Gastrocnemius medialis (tissue), 4 donors: ENCODE measurements around the gene MN1. TPM values are rescaled to one million over a fixed set of nuclear protein-coding genes. Genes with fewer than 3 reads are reported as not detected.
"Not testable (repeated sequence)": the region's sequence is repeated elsewhere in the genome, so short reads cannot be mapped to it uniquely, and the experiment has no call there.

Experiments
- ATAC-seq, 2 donors: fragments of 150-250 bp; one replicate each; pipeline ENCODE4 v1.9.1; 2016
- DNase-seq, 2 donors: peaks; one replicate each; pipeline ENCODE4 v3.0.0-alpha.2; 2019
- H3K27ac ChIP-seq, 4 donors: fragments of 200-600 bp; sonication (generic); 1 replicate in 1 of 4; 2 replicates in 3 of 4; pipeline ENCODE4 v1.5.1; 2016 to 2018; ENCODE audit warnings: mild to moderate bottlenecking in 2 of 4, moderate library complexity in 1 of 4
- H3K27me3 ChIP-seq, 3 donors: fragments of 200-600 bp; sonication (generic) in 2 of 3; 1 replicate in 1 of 3; 2 replicates in 2 of 3; pipeline versions ENCODE4 v1.5.1 to v1.6.0; 2016 to 2019; ENCODE audit warnings: mild to moderate bottlenecking in 1 of 3, moderate library complexity in 1 of 3
- H3K36me3 ChIP-seq, 2 donors: fragments of 200-600 bp; sonication (generic) in 1 of 2; one replicate each; pipeline ENCODE4 v1.5.1; 2017 to 2018
- H3K4me1 ChIP-seq, 2 donors: fragments of 200-600 bp; sonication (generic) in 1 of 2; one replicate each; pipeline ENCODE4 v1.5.1; 2016 to 2017; ENCODE audit warnings: mild to moderate bottlenecking in 2 of 2
- H3K4me3 ChIP-seq, 4 donors: fragments of 200-600 bp; sonication (generic) in 3 of 4; 1 replicate in 1 of 4; 2 replicates in 3 of 4; pipeline ENCODE4 v1.5.1; 2016 to 2019; ENCODE audit warnings: mild to moderate bottlenecking in 2 of 4
- H3K9me3 ChIP-seq, 3 donors: fragments of 200-600 bp; sonication (generic) in 2 of 3; 1 replicate in 1 of 3; 2 replicates in 2 of 3; pipeline ENCODE4 v1.5.1; 2016 to 2019
- POLR2A ChIP-seq, 2 donors: fragments of 450-650 bp; IDR thresholded peaks; one replicate each; pipeline ENCODE4 v1.6.1; 2017; ENCODE audit warnings: antibody characterized with exemption in 2 of 2, mild to moderate bottlenecking in 2 of 2, moderate library complexity in 2 of 2
- in situ Hi-C, 4 donors: fragments of 200-750 bp; cut with MboI; loops; one replicate each; pipeline versions ENCODE4 v1.15.0 to v1.8.0; 2017; ENCODE audit warnings: low sequenced_read_pairs in 4 of 4
- intact Hi-C: fragments of 100-400 bp; cut with DNase I; formaldehyde crosslinking; loops from one replicate; pipeline ENCODE4 v1.15.1; 2023; ENCODE audit warnings: low total_unique reads
- total RNA-seq, 4 donors: library from RNA; depleted of rRNA; stranded (reverse); fragments of >200 nt; gene quantifications; one replicate each; pipeline versions ENCODE4 v1.1.0 to v1.2.3, GENCODE V29; 2016
- TF ChIP-seq, protein P1 (sequence below), 5 experiments: fragments of 450-650 bp in 3 of 5; fragments of 200-600 bp in 2 of 5; sonication (generic) in 2 of 5; IDR thresholded peaks in 4 of 5; conservative IDR thresholded peaks in 1 of 5; 1 replicate in 4 of 5; 2 replicates in 1 of 5; pipeline ENCODE4 v1.5.1; 2016 to 2019; ENCODE audit warnings: antibody characterized with exemption in 5 of 5, mild to moderate bottlenecking in 3 of 5, moderate library complexity in 3 of 5

The MN1 gene
- total RNA-seq, 4 donors from 2014 or later: 8.8 to 40.0 (median 36.6) TPM

DNA sequence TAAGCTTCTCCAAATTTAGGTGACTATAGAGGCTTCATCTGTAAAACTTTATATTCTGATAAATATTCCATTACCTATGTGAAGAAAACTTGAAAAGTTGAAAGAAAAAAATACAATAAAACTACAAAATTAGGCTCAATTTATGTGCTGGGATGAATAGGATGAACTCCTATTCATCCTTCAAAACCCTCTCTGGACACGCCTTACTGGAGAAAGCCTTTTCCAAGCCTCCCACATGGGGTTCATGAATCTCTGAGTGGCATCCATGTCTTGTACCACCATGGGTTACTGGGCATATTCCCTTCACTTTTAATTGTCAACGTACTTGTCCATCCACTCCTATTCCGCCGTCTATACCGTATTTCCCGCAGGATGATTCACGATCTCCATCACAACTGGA lies 55.7 kb downstream of the MN1 start:
- peaks cover 4 to 14% of the 10 kb centered on the region in 2 donors for H3K4me1 ChIP-seq
- no peaks in the 10 kb centered on the region for H3K27me3 ChIP-seq
- in situ Hi-C loops (loop anchor here in 1 of 4 donors (25.0 kb wide), 1 partner anchor 334 kb away; no protein-coding TSS in a partner anchor), intact Hi-C loops (no loop called here)
- ATAC-seq (no peak), DNase-seq (no peak)
- H3K27ac ChIP-seq: no peak overlapping the region
- no peak overlapping the region for H3K4me3 ChIP-seq
- H3K36me3 ChIP-seq: no peaks in the 10 kb centered on the region
- TF ChIP-seq POLR2A (IDR thresholded peaks at IDR 0.05): no peak
- TF ChIP-seq, protein P1, sequence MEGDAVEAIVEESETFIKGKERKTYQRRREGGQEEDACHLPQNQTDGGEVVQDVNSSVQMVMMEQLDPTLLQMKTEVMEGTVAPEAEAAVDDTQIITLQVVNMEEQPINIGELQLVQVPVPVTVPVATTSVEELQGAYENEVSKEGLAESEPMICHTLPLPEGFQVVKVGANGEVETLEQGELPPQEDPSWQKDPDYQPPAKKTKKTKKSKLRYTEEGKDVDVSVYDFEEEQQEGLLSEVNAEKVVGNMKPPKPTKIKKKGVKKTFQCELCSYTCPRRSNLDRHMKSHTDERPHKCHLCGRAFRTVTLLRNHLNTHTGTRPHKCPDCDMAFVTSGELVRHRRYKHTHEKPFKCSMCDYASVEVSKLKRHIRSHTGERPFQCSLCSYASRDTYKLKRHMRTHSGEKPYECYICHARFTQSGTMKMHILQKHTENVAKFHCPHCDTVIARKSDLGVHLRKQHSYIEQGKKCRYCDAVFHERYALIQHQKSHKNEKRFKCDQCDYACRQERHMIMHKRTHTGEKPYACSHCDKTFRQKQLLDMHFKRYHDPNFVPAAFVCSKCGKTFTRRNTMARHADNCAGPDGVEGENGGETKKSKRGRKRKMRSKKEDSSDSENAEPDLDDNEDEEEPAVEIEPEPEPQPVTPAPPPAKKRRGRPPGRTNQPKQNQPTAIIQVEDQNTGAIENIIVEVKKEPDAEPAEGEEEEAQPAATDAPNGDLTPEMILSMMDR (IDR thresholded peaks at IDR 0.05 in 4 of 5, conservative IDR thresholded peaks at IDR 0.05 in 1 of 5): no peak
- no peaks in the 10 kb centered on the region for H3K9me3 ChIP-seq

DNA sequence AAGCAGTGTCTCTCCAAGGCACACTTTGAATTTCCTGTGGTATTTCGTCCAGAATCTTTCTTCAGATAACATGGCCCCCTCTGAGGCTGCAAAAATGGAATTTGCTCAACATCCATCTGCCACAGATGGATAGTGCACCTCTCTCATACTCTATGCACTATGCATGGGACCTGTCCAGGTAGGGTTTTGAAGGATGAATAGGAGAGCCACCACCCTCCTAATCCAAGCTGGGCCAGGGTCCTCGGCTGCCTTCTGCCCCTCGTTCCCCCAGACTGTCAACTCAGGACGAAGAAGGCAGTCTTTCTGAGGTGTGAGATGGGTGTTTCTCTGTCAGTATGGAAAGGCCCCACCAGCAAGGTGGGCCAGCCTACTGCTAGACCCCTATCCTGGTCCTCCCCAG lies 56.4 kb downstream of the MN1 start:
- in situ Hi-C loops (loop anchor here in 1 of 4 donors (25.0 kb wide), 1 partner anchor 333 kb away; no protein-coding TSS in a partner anchor), intact Hi-C loops (no loop called here)
- Histone ChIP-seq H3K4me3 (no peak overlapping the region), H3K27ac (no peak overlapping the region), H3K27me3 (no peaks in the 10 kb centered on the region), H3K36me3 (no peaks in the 10 kb centered on the region), H3K4me1 (peaks cover 4 to 9% of the 10 kb centered on the region in 2 donors), H3K9me3 (no peaks in the 10 kb centered on the region)
- ATAC-seq (no peak), DNase-seq (no peak)
- TF ChIP-seq, protein P1 (IDR thresholded peaks at IDR 0.05 in 4 of 5, conservative IDR thresholded peaks at IDR 0.05 in 1 of 5): no peak
- no peak for TF ChIP-seq POLR2A (IDR thresholded peaks at IDR 0.05)

DNA sequence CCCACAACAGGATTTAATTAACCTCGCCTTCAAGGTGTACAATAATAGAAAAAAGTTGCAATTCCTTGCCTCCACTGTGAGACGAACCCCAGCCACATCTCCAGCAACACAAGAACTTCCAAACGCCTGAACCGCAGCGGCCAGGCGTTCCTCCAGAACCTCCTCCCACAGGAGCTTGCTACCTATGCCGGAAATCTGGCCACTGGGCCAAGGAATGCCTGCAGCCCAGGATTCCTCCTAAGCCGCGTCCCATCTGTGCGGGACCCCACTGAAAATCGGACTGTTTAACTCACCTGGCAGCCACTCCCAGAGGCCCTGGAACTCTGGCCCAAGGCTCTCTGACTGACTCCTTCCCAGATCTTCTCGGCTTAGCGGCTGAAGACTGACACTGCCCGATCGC lies 57.5 kb downstream of the MN1 start:
- H3K4me3 ChIP-seq, H3K4me1 ChIP-seq, H3K27me3 ChIP-seq, intact Hi-C loops, H3K36me3 ChIP-seq, H3K9me3 ChIP-seq, H3K27ac ChIP-seq, DNase-seq, ATAC-seq: not testable (repeated sequence)
- in situ Hi-C loops: loop anchor here in 1 of 4 donors (25.0 kb wide), 1 partner anchor 332 kb away; no protein-coding TSS in a partner anchor

DNA sequence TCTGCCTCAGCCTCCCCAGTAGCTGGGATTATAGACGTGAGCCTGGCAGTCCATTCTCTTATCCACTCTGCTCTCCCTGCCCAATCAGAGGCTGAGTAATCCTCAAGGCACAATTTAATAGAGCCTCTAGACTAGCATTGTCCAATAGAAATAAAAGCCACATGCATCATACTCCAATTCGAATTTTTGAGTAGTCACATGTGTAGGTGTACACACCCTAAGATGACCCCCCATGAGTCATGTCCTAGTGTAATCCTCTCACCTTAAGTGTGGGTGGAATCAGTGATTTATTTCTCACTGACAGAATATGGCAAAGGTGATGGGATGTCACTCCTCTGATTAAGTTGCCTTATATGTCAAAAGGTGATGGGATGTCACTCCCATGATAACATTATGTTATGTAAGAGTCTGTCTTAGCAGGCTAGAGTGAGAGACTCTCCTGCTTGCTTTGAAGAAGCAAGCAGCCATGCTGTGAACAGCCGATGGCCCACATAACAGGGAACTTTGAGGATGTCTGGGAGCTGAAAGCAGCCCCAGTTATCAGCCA lies 61.3 kb downstream of the MN1 start:
- in situ Hi-C loops (loop anchor here in 1 of 4 donors (25.0 kb wide), 1 partner anchor 328 kb away; no protein-coding TSS in a partner anchor), intact Hi-C loops (no loop called here)
- no peaks in the 10 kb centered on the region for H3K36me3 ChIP-seq
- H3K9me3 ChIP-seq: no peaks in the 10 kb centered on the region
- H3K4me1 ChIP-seq: peaks cover 0 to 6% of the 10 kb centered on the region in 2 donors
- ATAC-seq (no peak), DNase-seq (no peak)
- H3K4me3 ChIP-seq: no peak overlapping the region
- H3K27me3 ChIP-seq: no peaks in the 10 kb centered on the region
- TF ChIP-seq, protein P1 (IDR thresholded peaks at IDR 0.05 in 4 of 5, conservative IDR thresholded peaks at IDR 0.05 in 1 of 5): no peak
- TF ChIP-seq POLR2A (IDR thresholded peaks at IDR 0.05): no peak
- H3K27ac ChIP-seq: no peak overlapping the region

DNA sequence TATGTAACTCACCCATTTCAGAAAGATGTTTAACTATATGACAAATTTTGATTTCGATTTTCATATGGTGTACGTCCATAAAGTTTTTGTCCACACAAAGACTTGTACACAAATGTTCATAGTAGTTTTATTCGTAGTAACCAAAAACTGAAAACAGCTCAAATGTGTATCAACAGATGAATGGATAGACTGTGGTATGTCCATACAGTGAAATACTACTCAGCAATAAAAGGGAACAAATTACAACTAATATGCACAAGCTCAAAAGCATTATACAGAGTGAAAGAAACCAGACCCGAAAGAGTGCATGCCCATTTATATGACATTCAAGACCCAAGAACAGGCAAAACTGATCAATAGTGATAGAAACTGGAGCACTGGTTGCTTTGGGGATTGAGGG lies 64.0 kb downstream of the MN1 start:
- Histone ChIP-seq H3K4me3 (no peak overlapping the region), H3K27ac (no peak overlapping the region), H3K4me1 (peaks cover 0 to 6% of the 10 kb centered on the region in 2 donors), H3K9me3 (no peaks in the 10 kb centered on the region), H3K36me3 (no peaks in the 10 kb centered on the region), H3K27me3 (no peaks in the 10 kb centered on the region)
- ATAC-seq (no peak), DNase-seq (no peak)
- in situ Hi-C loops (loop anchor here in 1 of 4 donors (25.0 kb wide), 1 partner anchor 325 kb away; no protein-coding TSS in a partner anchor), intact Hi-C loops (loop anchor here (10.0 kb wide), 1 partner anchor 267 kb away; no protein-coding TSS in a partner anchor)
- no peak for TF ChIP-seq POLR2A (IDR thresholded peaks at IDR 0.05)
- TF ChIP-seq, protein P1 (IDR thresholded peaks at IDR 0.05 in 4 of 5, conservative IDR thresholded peaks at IDR 0.05 in 1 of 5): no peak
